Parathyroid adenoma (tissue), 2 donors: ENCODE data around the gene HEXIM1.

Experiments
- H2AFZ ChIP-seq: fragments of 300-600 bp; sonication (generic); one replicate; pipeline ENCODE4 v1.7.0; 2017; ENCODE audit warnings: antibody characterized with exemption, mild to moderate bottlenecking
- H3K27ac ChIP-seq: fragments of 300-600 bp; sonication (generic); one replicate; pipeline ENCODE4 v1.7.0; 2017
- H3K27me3 ChIP-seq: fragments of 300-600 bp; sonication (generic); one replicate; pipeline ENCODE4 v1.7.0; 2017; ENCODE audit warnings: low read length; ENCODE audit not compliant: control insufficient read depth, insufficient read depth
- H3K36me3 ChIP-seq: fragments of 300-600 bp; sonication (generic); one replicate; pipeline ENCODE4 v1.7.0; 2017; ENCODE audit warnings: low read length; ENCODE audit not compliant: control insufficient read depth, insufficient read depth
- H3K4me1 ChIP-seq: fragments of 300-600 bp; sonication (generic); one replicate; pipeline ENCODE4 v1.7.0; 2017; ENCODE audit warnings: control low read depth
- H3K4me2 ChIP-seq: fragments of 300-600 bp; sonication (generic); one replicate; pipeline ENCODE4 v1.7.0; 2017; ENCODE audit warnings: low read length
- H3K4me3 ChIP-seq: fragments of 300-600 bp; sonication (generic); one replicate; pipeline ENCODE4 v1.7.0; 2017; ENCODE audit warnings: low read depth, low read length
- H3K79me2 ChIP-seq: fragments of 300-600 bp; sonication (generic); one replicate; pipeline ENCODE4 v1.7.0; 2017; ENCODE audit warnings: control low read depth
- H3K9ac ChIP-seq: fragments of 300-600 bp; sonication (generic); one replicate; pipeline ENCODE4 v1.7.0; 2017; ENCODE audit warnings: mild to moderate bottlenecking
- H3K9me3 ChIP-seq: fragments of 300-600 bp; sonication (generic); one replicate; pipeline ENCODE4 v1.7.0; 2017; ENCODE audit warnings: low read length; ENCODE audit not compliant: control insufficient read depth
- CTCF ChIP-seq: fragments of 300-600 bp; sonication (generic); IDR thresholded peaks from one replicate; pipeline ENCODE4 v1.7.0; 2017; ENCODE audit warnings: antibody characterized with exemption, mild to moderate bottlenecking
- donor health status: primary hyperparathyroidism.

HEXIM1 gene

GRCh38 chr17:45155483-45155882, 7.2 kb downstream of the HEXIM1 start:
- Histone ChIP-seq H3K4me3 (no peak overlapping the region), H3K27ac (no peak overlapping the region), H3K36me3 (no peaks in the 10 kb centered on the region), H3K9ac (no peak overlapping the region), H3K4me1 (peaks cover 22% of the 10 kb centered on the region), H3K4me2 (no peak overlapping the region), H3K27me3 (no peaks in the 10 kb centered on the region), H3K79me2 (peaks cover 50% of the 10 kb centered on the region), H3K9me3 (no peaks in the 10 kb centered on the region), H2AFZ (no peak overlapping the region)
- no peak for TF ChIP-seq CTCF

GRCh38 chr17:45156242-45156641, 8.0 kb downstream of the HEXIM1 start:
- H3K27ac ChIP-seq, result no peak overlapping the region
- peaks cover 22% of the 10 kb centered on the region for H3K4me1 ChIP-seq
- H3K36me3 ChIP-seq, result no peaks in the 10 kb centered on the region
- no peak overlapping the region for H3K4me3 ChIP-seq
- TF ChIP-seq CTCF, result no peak
- no peak overlapping the region for H3K9ac ChIP-seq
- H3K27me3 ChIP-seq, result no peaks in the 10 kb centered on the region
- no peak overlapping the region for H3K4me2 ChIP-seq
- no peaks in the 10 kb centered on the region for H3K9me3 ChIP-seq
- no peak overlapping the region for H2AFZ ChIP-seq
- H3K79me2 ChIP-seq, result peaks cover 50% of the 10 kb centered on the region

GRCh38 chr17:45160447-45161287, 12.4 kb downstream of the HEXIM1 start:
- TF ChIP-seq CTCF, result peak; percentile 37
- Histone ChIP-seq H3K9ac (peak overlapping the region; percentile 96), H3K79me2 (peaks cover 39% of the 10 kb centered on the region), H3K27ac (peak overlapping the region; percentile 99), H2AFZ (peak overlapping the region; percentile 77), H3K4me3 (peak overlapping the region; percentile 90), H3K4me1 (peaks cover 22% of the 10 kb centered on the region), H3K9me3 (no peaks in the 10 kb centered on the region), H3K27me3 (no peaks in the 10 kb centered on the region), H3K4me2 (peak overlapping the region; percentile 88), H3K36me3 (no peaks in the 10 kb centered on the region)

DNA sequence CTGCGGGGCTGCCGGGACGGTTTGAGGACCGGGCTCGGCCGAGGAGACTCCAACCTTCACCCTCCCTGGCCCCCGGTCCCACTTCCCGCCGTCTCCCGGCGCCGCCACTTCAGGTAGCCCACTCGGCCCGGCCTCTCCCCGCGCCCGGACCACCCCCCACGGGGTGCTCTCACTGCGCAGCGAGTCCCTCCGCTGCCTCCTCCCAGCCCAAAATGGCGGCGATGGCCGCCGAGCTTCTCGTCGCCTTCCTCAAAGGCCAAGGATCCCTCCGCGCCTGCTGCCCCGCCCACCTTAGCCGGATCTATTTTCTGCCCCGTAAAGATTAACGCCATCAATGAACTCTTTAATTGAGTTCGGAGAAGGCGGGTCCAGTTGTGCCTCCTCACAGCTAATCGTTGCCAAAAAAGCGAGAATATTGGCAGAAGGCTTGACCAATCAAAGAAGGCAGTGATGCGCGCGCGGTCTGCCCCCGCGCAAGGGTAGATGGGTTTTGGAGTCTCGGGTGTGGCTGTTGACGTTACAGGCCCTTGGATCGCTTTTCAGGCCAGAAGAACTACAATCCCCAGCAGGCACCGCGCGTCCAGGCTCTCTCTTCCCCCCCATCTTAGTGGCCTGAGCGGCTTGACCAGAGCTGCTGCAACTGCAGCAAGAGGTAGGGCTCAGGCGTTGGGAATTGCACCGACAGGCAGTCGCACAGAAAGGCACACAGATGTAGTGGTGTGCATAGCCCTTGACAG, 13.2 kb downstream of the HEXIM1 start, which contains the start of gene HEXIM2:
HEXIM2 (plus strand) TSS at position 588 of the 737 bp plus-strand sequence. CDS start 919 bp downstream, outside the sequence.
- H3K4me1 ChIP-seq, result peaks cover 22% of the 10 kb centered on the region
- H3K27ac ChIP-seq, result peak within 1 kb of the TSS; percentile 99
- H3K9me3 ChIP-seq, result no peaks in the 10 kb centered on the region
- H3K36me3 ChIP-seq, result no peaks in the 10 kb centered on the region
- peaks cover 37% of the 10 kb centered on the region for H3K79me2 ChIP-seq
- TF ChIP-seq CTCF, result no peak
- H3K9ac ChIP-seq, result peak within 1 kb of the TSS; percentile 96
- peak within 1 kb of the TSS; percentile 77 for H2AFZ ChIP-seq
- H3K27me3 ChIP-seq, result no peaks in the 10 kb centered on the region
- H3K4me2 ChIP-seq, result peak within 1 kb of the TSS; percentile 94
- peak within 1 kb of the TSS; percentile 90 for H3K4me3 ChIP-seq
